ENCODE results near the gene ZNF43. TPM values are rescaled to one million over a fixed set of nuclear protein-coding genes. Genes with fewer than 3 reads are reported as not detected.
"Not testable (repeated sequence)": the region's sequence is repeated elsewhere in the genome, so short reads cannot be mapped to it uniquely, and the experiment has no call there.

The ZNF43 gene
- total RNA-seq, 1 experiment from 2014 or later: 3.0 TPM

DNA sequence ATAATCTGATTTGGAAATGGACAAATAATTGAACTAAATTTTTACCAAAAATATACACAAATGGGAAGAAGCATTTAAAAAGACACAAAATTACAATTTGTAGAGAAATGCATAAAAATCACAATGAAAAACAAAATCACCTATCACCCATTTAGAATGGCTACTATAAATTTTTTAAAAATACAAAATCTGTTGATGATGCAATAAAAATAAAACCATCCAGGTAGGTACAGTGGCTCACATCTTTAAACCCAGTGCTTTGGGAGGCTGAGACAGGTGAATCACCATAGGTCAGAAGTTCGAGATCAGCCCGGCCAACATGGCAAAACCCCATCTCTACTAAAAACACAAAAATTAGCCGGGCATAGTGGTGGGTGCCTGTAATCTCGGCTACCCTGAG lies 23.5 kb downstream of the ZNF43 start:
- DNase-seq (ENCODE audit: low read depth): no peak

DNA sequence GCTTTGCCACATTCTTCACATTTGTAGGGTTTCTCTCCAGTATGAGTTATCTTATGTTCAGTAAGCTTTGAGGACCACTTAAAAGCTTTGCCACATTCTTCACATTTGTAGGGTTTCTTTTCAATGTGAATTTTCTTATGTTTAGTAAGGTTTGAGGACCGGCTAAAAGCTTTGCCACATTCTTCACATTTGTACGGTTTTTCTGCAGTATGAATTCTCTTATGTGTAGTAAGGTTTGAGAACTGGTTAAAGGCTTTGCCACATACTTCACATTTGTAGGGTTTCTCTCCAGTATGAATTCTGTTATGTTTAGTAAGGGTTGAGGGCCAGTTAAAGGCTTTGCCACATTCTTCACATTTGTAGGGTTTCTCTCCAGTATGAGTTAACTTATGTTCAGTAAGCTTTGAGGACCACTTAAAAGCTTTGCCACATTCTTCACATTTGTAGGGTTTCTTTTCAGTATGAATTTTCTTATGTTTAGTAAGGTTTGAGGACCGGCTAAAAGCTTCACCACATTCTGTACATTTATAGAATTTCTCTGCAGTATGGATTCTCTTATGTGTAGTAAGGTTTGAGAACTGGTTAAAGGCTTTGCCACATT lies 27.5 kb downstream of the ZNF43 start:
- DNase-seq (ENCODE audit: low read depth): not testable (repeated sequence)

DNA sequence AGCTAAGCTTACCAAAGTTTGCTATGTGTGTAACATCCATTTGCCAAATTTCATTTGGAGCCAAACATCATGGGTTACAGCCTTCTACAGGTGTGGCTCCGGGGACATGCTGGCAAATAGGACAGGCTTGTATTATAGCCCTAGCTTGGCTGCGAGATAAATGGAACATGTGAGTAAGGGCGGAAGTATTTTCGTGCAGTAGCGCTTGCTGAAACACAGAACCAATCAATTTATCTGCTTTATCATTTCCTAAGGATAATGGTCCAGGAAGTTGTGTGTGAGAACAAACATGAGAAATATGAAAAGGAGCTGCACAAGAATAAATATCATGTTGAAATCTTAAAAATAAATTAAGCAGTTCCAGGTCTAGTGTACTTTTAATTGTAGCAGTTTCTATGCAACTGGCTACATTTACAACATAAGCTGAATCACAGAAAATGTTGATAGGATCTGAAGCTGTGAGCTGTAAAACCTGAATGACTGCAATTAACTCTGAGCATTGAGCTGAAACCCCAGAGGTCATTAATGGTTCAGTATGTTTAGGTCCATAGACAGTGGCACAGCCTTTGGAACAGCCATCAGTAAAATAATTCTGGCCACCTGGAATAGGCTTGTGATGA lies 46.4 kb downstream of the ZNF43 start:
- no peak for DNase-seq (ENCODE audit: low read depth)

DNA sequence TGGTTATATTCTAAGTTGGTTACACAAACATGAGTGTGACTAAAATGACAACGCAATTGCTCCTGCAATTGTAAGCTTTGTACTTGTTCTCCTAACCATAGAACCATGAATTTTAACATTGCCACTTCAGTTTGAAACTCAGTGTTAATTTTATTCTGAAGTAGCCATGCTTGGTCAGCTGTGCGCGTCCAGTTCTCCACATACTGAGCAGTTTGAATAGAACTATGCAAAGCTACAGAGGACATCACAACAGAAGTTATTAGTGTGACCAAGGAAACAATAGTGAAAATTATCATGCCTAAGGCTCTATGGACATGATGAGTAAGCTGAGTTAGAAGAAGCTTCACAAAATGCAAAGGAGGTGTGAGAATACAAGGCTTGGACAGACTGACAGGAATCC lies 49.0 kb downstream of the ZNF43 start:
- DNase-seq (ENCODE audit: low read depth): no peak

DNA sequence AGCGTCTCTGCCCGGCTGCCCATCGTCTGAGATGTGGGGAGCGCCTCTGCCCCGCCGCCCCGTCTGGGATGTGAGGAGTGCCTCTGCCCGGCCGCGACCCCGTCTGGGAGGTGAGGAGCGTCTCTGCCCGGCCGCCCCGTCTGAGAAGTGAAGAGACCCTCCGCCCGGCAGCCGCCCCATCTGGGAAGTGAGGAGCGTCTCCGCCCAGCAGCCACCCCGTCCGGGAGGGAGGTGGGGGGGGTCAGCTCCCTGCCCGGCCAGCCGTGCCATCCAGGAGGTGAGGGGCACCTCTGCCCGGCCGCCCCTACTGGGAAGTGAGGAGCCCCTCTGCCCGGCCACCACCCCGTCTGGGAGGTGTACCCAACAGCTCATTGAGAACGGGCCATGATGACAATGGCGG lies 60.2 kb downstream of the ZNF43 start:
- not testable (repeated sequence) for DNase-seq (ENCODE audit: low read depth)

DNA sequence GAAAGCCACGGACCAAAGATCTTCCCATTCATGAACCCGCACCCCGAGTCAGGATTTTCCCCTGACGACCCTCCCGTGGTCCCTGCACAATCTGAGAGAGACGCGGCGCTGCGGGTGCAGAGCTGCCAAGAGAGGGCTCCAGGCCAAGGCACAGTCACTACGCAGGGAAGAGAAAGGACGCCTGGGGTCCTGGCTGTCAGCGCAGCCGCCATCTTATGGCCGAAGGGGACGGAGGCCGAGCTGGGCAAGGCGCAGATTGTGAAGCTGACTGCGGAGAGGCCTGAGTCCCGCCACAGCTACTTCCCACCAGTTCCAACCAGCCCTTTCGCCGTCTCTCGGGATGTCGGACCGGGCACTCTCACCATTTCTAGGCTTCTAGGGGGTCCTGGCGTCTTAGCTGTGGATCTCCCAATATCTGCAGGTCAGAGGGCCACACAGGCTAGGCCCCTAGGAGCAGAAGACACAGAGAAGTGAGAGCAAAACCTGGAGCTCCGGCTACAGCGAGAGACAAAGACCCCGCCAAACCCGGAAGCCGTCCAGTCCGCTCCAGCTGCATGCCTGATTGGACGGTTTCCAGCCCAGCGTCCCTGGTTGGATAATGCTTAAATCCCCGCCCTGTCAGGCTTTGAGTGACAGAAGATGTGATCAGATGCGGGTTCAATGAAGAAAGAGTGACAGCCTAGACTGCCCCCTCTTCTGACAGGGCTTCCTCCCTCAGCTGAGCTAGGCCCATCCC lies 68.7 kb downstream of the ZNF43 start, which contains the start of gene ZNF100:
Gene ZNF100 (minus strand): TSS at position 515 of the 736 bp plus-strand sequence. CDS start 150 bp downstream, at position 365.
- DNase-seq (ENCODE audit: low read depth): peak; percentile 88

DNA sequence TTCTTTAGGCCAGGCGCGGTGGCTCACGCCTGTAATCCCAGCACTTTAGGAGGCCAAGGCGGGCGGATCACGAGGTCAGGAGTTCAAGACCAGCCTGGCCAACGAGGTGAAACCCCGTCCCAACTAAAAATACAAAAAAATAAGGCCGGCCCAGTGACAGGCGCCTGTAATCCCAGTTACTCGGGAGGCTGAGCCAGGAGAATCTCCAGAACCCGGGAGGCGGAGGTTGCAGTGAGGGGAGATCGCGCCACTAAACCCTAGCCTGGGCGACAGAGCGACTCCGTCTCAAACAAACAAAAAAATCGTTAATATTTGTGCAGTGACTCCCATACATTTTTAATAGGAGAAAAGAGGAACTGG lies 69.3 kb downstream of the ZNF43 start:
- not testable (repeated sequence) for DNase-seq (ENCODE audit: low read depth)

DNA sequence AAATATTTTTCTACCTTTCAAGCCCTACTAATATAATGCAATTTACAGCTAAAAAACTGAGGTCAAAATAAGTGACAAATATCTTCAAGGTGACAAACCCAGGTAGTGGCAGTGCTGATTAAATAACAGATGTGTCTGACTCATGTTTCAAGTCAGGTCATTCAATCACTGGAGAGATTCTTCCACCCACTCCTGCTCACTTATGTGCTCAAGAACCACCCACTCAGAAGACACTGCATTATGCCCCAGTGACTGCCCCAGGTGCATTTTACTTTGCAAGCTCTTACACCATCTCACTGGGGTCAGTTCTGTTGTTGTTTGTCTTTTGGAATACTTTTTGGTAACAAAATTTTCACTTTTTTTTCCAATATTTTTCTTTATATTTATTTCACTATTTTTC lies 70.8 kb downstream of the ZNF43 start:
- no peak for DNase-seq (ENCODE audit: low read depth)

DNA sequence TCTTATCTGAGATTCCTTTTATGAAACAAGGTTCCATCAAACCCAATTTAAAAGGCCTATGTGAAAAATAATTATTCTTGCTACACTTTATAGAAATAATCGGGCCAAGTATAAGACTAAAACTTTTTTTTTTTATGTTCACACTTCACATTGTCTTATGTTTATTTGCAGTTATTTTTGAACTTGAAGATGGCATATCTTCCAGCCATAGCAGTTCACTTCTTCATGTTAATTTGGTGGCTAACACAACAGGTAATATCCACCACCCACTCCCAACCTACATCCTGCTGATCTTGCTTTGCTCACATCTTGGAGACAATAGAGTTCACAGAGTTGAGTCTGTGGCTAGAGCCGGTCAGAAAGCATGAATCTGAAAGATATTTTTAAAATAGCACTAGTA lies 74.4 kb downstream of the ZNF43 start:
- not testable (repeated sequence) for DNase-seq (ENCODE audit: low read depth)

DNA sequence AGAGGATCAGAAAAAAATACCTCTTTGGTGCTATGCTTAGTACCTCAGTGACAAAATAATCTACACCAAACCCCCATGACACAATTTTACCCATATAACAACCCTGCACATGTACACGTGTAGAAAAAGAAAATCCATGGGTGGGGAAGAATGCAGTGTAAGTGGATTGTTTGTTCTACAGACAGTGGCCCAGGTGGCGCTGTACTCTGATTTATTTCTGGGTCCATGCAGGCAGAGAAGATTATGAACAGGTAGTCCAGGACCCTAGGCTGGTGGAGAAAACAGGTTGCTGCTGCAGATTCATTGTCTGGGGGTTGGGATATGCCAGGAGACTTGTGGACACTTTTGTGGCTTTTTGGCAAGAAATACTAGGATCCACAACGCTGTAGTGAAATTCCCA lies 77.7 kb downstream of the ZNF43 start:
- DNase-seq (ENCODE audit: low read depth): no peak

DNA sequence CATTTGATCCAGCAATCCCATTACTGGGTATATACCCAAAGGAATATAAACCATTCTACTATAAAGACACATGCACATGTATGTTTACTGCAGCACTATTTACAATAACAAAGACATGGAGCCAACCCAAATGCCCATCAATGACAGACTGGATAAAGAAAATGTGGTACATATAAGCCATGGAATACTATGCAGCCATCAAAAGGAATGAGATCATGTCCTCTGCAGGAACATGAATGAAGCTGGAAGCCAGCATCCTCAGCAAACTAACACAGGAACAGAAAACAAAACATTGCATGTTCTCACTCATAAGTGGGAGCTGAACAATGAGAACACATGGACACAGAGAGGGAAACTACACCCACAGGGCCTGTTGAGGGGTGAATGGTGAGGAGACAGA lies 80.4 kb downstream of the ZNF43 start:
- DNase-seq (ENCODE audit: low read depth): not testable (repeated sequence)

Other genes with a start within 250 kb of the ZNF43 start
- gene ZNF100, start 68.6 kb downstream of the ZNF43 start, total RNA-seq (2014; rRNA removed; shearing (Covaris generic)): 6.6 and 8.7 TPM in 2 replicates
- gene ZNF208, start 174.8 kb upstream of the ZNF43 start, total RNA-seq (2014; rRNA removed; shearing (Covaris generic)): 0.74 TPM in 1 of 2 replicates, not detected in the other
- 0.20 and 0.42 TPM in 2 replicates for gene ZNF257, start 216.3 kb upstream of the ZNF43 start, total RNA-seq (2014; rRNA removed; shearing (Covaris generic))